GM19240 (cell line): ENCODE results near the gene CFAP46.

Experiments used
- DNase-seq: peaks from one replicate; pipeline ENCODE4 v3.0.0; 2011; ENCODE audit warnings: low spot score; ENCODE audit not compliant: insufficient read length

Gene CFAP46

GRCh38 chr10:132882069-132882951, 60.1 kb downstream of the CFAP46 start:
- no peak for DNase-seq

- DNase-seq = no peak
Measured at GRCh38 chr10:132881186-132881920, 61.0 kb downstream of the CFAP46 start.

- no peak for DNase-seq
Measured at GRCh38 chr10:132880128-132880981, 62.0 kb downstream of the CFAP46 start.

- no peak for DNase-seq
Measured at GRCh38 chr10:132879408-132880127, 62.8 kb downstream of the CFAP46 start.

- no peak for DNase-seq
Measured at GRCh38 chr10:132878730-132879407, 63.5 kb downstream of the CFAP46 start.

GRCh38 chr10:132878091-132878729, 64.2 kb downstream of the CFAP46 start:
- DNase-seq = no peak

- DNase-seq = no peak
Measured at GRCh38 chr10:132877473-132877872, 64.9 kb downstream of the CFAP46 start.

- no peak for DNase-seq
Measured at GRCh38 chr10:132876993-132877431, 65.4 kb downstream of the CFAP46 start.

GRCh38 chr10:132876131-132876860, 66.1 kb downstream of the CFAP46 start:
- DNase-seq = no peak

- DNase-seq = no peak
Measured at GRCh38 chr10:132875435-132875834, 66.9 kb downstream of the CFAP46 start.

- no peak for DNase-seq
Measured at GRCh38 chr10:132873395-132873794, 69.0 kb downstream of the CFAP46 start.

GRCh38 chr10:132872658-132873057, 69.7 kb downstream of the CFAP46 start:
- DNase-seq = no peak

GRCh38 chr10:132870426-132870825, 71.9 kb downstream of the CFAP46 start:
- no peak for DNase-seq

- DNase-seq = no peak
Measured at GRCh38 chr10:132869621-132870020, 72.7 kb downstream of the CFAP46 start.

- no peak for DNase-seq
Measured at GRCh38 chr10:132868995-132869394, 73.4 kb downstream of the CFAP46 start.

- DNase-seq = no peak
Measured at GRCh38 chr10:132867801-132868644, 74.3 kb downstream of the CFAP46 start.

GRCh38 chr10:132866601-132867381, 75.6 kb downstream of the CFAP46 start:
- DNase-seq = no peak
